Gastrocnemius medialis (tissue), 4 donors: ENCODE results near the gene VPS45.

ENCODE experiments used
- POLR2A ChIP-seq, 2 donors: fragments of 450-650 bp; IDR thresholded peaks; one replicate each; pipeline ENCODE4 v1.6.1; 2017; ENCODE audit warnings: antibody characterized with exemption in 2 of 2, mild to moderate bottlenecking in 2 of 2, moderate library complexity in 2 of 2
- TF ChIP-seq, protein P1 (sequence below), 5 experiments: fragments of 450-650 bp in 3 of 5; fragments of 200-600 bp in 2 of 5; sonication (generic) in 2 of 5; IDR thresholded peaks in 4 of 5; conservative IDR thresholded peaks in 1 of 5; 1 replicate in 4 of 5; 2 replicates in 1 of 5; pipeline ENCODE4 v1.5.1; 2016 to 2019; ENCODE audit warnings: antibody characterized with exemption in 5 of 5, mild to moderate bottlenecking in 3 of 5, moderate library complexity in 3 of 5

DNA sequence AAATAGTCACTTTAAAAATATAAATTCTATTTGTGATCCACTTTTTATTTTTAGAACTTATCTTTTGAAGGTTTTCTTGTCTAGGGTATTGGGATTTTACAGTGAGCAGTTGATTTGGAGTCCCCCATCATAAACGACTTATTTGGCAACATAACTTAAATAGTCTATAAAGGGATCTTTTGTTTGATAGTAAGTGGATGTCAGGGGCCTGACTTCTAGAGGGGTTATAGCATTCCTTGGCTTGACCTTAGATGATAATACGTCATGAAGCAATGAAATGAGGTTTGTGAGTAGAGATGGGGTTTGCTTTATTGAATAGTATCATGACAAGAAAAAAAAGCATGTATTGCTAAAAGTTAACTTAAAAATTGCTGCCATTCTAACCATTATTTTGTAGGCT, 17.8 kb downstream of the VPS45 start:
- no peak for TF ChIP-seq POLR2A (IDR thresholded peaks at IDR 0.05)
- TF ChIP-seq, protein P1, sequence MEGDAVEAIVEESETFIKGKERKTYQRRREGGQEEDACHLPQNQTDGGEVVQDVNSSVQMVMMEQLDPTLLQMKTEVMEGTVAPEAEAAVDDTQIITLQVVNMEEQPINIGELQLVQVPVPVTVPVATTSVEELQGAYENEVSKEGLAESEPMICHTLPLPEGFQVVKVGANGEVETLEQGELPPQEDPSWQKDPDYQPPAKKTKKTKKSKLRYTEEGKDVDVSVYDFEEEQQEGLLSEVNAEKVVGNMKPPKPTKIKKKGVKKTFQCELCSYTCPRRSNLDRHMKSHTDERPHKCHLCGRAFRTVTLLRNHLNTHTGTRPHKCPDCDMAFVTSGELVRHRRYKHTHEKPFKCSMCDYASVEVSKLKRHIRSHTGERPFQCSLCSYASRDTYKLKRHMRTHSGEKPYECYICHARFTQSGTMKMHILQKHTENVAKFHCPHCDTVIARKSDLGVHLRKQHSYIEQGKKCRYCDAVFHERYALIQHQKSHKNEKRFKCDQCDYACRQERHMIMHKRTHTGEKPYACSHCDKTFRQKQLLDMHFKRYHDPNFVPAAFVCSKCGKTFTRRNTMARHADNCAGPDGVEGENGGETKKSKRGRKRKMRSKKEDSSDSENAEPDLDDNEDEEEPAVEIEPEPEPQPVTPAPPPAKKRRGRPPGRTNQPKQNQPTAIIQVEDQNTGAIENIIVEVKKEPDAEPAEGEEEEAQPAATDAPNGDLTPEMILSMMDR (IDR thresholded peaks at IDR 0.05 in 4 of 5, conservative IDR thresholded peaks at IDR 0.05 in 1 of 5): no peak
